HepG2 (cell line): ENCODE results near the gene CDK13. TPM values are rescaled to one million over a fixed set of nuclear protein-coding genes. Genes with fewer than 3 reads are reported as not detected.

ENCODE experiments used
- ATAC-seq: fragments of 200-7000 bp; cut with Tn5 transposase; 3 replicates; pipeline ENCODE4 v1.9.1; 2020; ENCODE audit warnings: mild to moderate bottlenecking, moderate library complexity
- BruUV-seq: library from RNA; stranded (reverse); fragments of 400-500 nt; replicated peaks from 2 replicates; lab custom pipeline; 2021; lab: Mats Ljungman, UMichigan
- CTCF ChIA-PET: fragments of 300-600 bp; formaldehyde crosslinking; extraction: SDS; loops from one replicate; lab custom pipeline; 2021; ENCODE audit warnings: low total read pairs, inconsistent platforms, low intra/inter-chr PET ratio; lab: Yijun Ruan, JAX
- POLR2A ChIA-PET: fragments of 350-600 bp; sonication (Branson Sonifier 250); formaldehyde crosslinking; loops from one replicate; lab custom pipeline; 2020; ENCODE audit warnings: antibody characterized with exemption, inconsistent platforms; lab: Yijun Ruan, JAX
- DNase-seq: peaks from one replicate; pipeline ENCODE4 v3.0.0-alpha.2; 2015; ENCODE audit warnings: low spot score
- FAIRE-seq: peaks from 3 replicates; lab custom pipeline; 2011; peaks lifted over from hg19 to GRCh38; lab: Jason Lieb, UNC
- H2AFZ ChIP-seq: one replicate; pipeline ENCODE4 v1.6.1; 2011; ENCODE audit warnings: low read length, inconsistent platforms
- H3K27ac ChIP-seq: fragments of 300-600 bp; 3 replicates; pipeline ENCODE4 v1.8.0; 2011; ENCODE audit warnings: mixed run types, mild to moderate bottlenecking, mixed read lengths, low read length, inconsistent platforms; ENCODE audit not compliant: insufficient read depth; ENCODE audit errors: extremely low read length
- H3K27me3 ChIP-seq, 2 experiments: fragments of 200-600 bp in 1 of 2; 2 replicates in 1 of 2; 3 replicates in 1 of 2; pipeline versions ENCODE4 v1.6.0 to v1.8.0; 2011; ENCODE audit warnings: low read length in 2 of 2, mild to moderate bottlenecking in 2 of 2, moderate library complexity in 2 of 2, inconsistent platforms in 1 of 2; ENCODE audit not compliant: insufficient read depth in 2 of 2, control insufficient read depth in 1 of 2
- H3K36me3 ChIP-seq, 2 experiments: fragments of 200-600 bp in 1 of 2; replicated peaks in 1 of 2; 2 replicates in 1 of 2; 3 replicates in 1 of 2; pipeline versions ENCODE4 v1.5.1 to v1.8.0; 2011; ENCODE audit warnings: low read length in 2 of 2, inconsistent platforms in 1 of 2; ENCODE audit not compliant: insufficient read depth in 2 of 2, control insufficient read depth in 1 of 2
- H3K4me1 ChIP-seq: 2 replicates; pipeline ENCODE4 v1.5.1; 2012; ENCODE audit warnings: low read length, inconsistent platforms; ENCODE audit not compliant: insufficient read depth
- H3K4me2 ChIP-seq: 2 replicates; pipeline ENCODE4 v1.6.0; 2011; ENCODE audit warnings: low read depth, low read length, inconsistent platforms
- H3K4me3 ChIP-seq, 3 experiments: fragments of 200-600 bp in 1 of 3; sonication (generic), shearing (Covaris generic) in 1 of 3; replicated peaks in 1 of 3; 2 replicates each; pipeline ENCODE4 v1.5.1; 2011 to 2016; ENCODE audit warnings: low read length in 3 of 3, inconsistent platforms in 2 of 3, low read depth in 2 of 3, mild to moderate bottlenecking in 2 of 3, control low read depth in 1 of 3, mixed read lengths in 1 of 3; ENCODE audit not compliant: insufficient read depth in 1 of 3
- H3K79me2 ChIP-seq: one replicate; pipeline ENCODE4 v1.6.1; 2011; ENCODE audit warnings: low read length, inconsistent platforms; ENCODE audit not compliant: insufficient read depth
- H3K9ac ChIP-seq: 2 replicates; pipeline ENCODE4 v1.6.0; 2011; ENCODE audit warnings: mild to moderate bottlenecking, low read depth, low read length, inconsistent platforms; ENCODE audit not compliant: insufficient read depth
- H3K9me3 ChIP-seq: 2 replicates; pipeline ENCODE4 v1.5.1; 2012; ENCODE audit warnings: mild to moderate bottlenecking, low read length
- H4K20me1 ChIP-seq: 2 replicates; pipeline ENCODE4 v1.6.0; 2011; ENCODE audit warnings: inconsistent platforms, mild to moderate bottlenecking, low read length, moderate library complexity; ENCODE audit not compliant: insufficient read depth
- GLI4 ChIP-seq: sonication (generic); formaldehyde crosslinking; IDR thresholded peaks from 2 replicates; pipeline ENCODE4 v1.5.1; 2020; ENCODE audit warnings: missing genetic modification reagents, mild to moderate bottlenecking, moderate library complexity, borderline replicate concordance
- GMEB1 ChIP-seq: sonication (generic); formaldehyde crosslinking; IDR thresholded peaks from 2 replicates; pipeline ENCODE4 v1.5.1; 2020; ENCODE audit warnings: missing genetic modification reagents, mild to moderate bottlenecking, borderline replicate concordance
- JDP2 ChIP-seq: sonication (generic); formaldehyde crosslinking; IDR thresholded peaks from 2 replicates; pipeline ENCODE4 v1.8.1; 2022; ENCODE audit warnings: missing genetic modification reagents, borderline replicate concordance
- NR2F6 ChIP-seq, 2 experiments: IDR thresholded peaks; 2 replicates each; pipeline ENCODE4 v1.6.1; 2016; ENCODE audit warnings: antibody characterized with exemption in 1 of 2, mild to moderate bottlenecking in 1 of 2
- NR3C1 ChIP-seq: sonication (generic); formaldehyde crosslinking; IDR thresholded peaks from 2 replicates; pipeline ENCODE4 v1.4.0; 2020; ENCODE audit warnings: missing genetic modification reagents
- RARA ChIP-seq: IDR thresholded peaks from 2 replicates; pipeline ENCODE4 v1.6.1; 2016; ENCODE audit warnings: missing genetic modification reagents, missing compliant biosample characterization
- SYNCRIP ChIP-seq: fragments of 200-400 bp; formaldehyde crosslinking; IDR thresholded peaks from 2 replicates; pipeline ENCODE4 v1.6.1; 2018; ENCODE audit warnings: mild to moderate bottlenecking, low read depth, low read length; ENCODE audit not compliant: insufficient read depth
- TAF15 ChIP-seq: fragments of 200-400 bp; formaldehyde crosslinking; IDR thresholded peaks from one replicate; pipeline ENCODE4 v1.6.1; 2018; ENCODE audit warnings: mild to moderate bottlenecking, low read depth, low read length; ENCODE audit not compliant: poor library complexity, severe bottlenecking
- TBL1XR1 ChIP-seq: fragments of 150-350 bp; IDR thresholded peaks from 2 replicates; pipeline ENCODE4 v1.6.1; 2014; ENCODE audit warnings: borderline replicate concordance, low read length; ENCODE audit not compliant: partially characterized antibody
- TEF ChIP-seq: sonication (generic); formaldehyde crosslinking; IDR thresholded peaks from 2 replicates; pipeline ENCODE4 v1.5.0; 2020; ENCODE audit warnings: missing genetic modification reagents
- TP53 ChIP-seq: sonication (generic); formaldehyde crosslinking; conservative IDR thresholded peaks from 2 replicates; pipeline ENCODE4 v1.4.0; 2020; ENCODE audit warnings: missing genetic modification reagents
- TSC22D2 ChIP-seq: sonication (generic); formaldehyde crosslinking; IDR thresholded peaks from 2 replicates; pipeline ENCODE4 v1.5.1; 2020; ENCODE audit warnings: missing genetic modification reagents, mild to moderate bottlenecking, borderline replicate concordance
- ZFP90 ChIP-seq: sonication (generic); formaldehyde crosslinking; IDR thresholded peaks from 2 replicates; pipeline ENCODE4 v1.8.0; 2022; ENCODE audit warnings: missing genetic modification reagents, mild to moderate bottlenecking, inconsistent platforms, borderline replicate concordance
- ZNF331 ChIP-seq: sonication (generic); formaldehyde crosslinking; IDR thresholded peaks from 2 replicates; pipeline ENCODE4 v1.4.0; 2020; ENCODE audit warnings: missing genetic modification reagents
- ZNF460 ChIP-seq: sonication (generic); formaldehyde crosslinking; IDR thresholded peaks from 2 replicates; pipeline ENCODE4 v1.5.1; 2020; ENCODE audit warnings: missing genetic modification reagents, mild to moderate bottlenecking, borderline replicate concordance
- ZNF770 ChIP-seq: sonication (generic); formaldehyde crosslinking; IDR thresholded peaks from 2 replicates; pipeline ENCODE4 v1.5.0; 2020; ENCODE audit warnings: mild to moderate bottlenecking, missing genetic modification reagents
- ZNF781 ChIP-seq: sonication (generic); formaldehyde crosslinking; IDR thresholded peaks from 2 replicates; pipeline ENCODE4 v1.5.1; 2020; ENCODE audit warnings: borderline replicate concordance, mild to moderate bottlenecking, missing genetic modification reagents; ENCODE audit errors: not compliant biosample characterization
- WGBS: methylation state at CpG from one replicate; pipeline ENCODE4 v1.1.6; 2017; ENCODE audit warnings: low lambda C conversion rate; 5-methylcytosine and 5-hydroxymethylcytosine counted together
- in situ Hi-C: cut with HindIII; loops from 2 replicates; pipeline ENCODE4 v1.10.0; 2017; ENCODE audit warnings: low pct_unique_long_range_greater_than_20kb; ENCODE audit not compliant: extremely low pct_ligation_motif_present
- intact Hi-C: fragments of 100-400 bp; cut with micrococcal nuclease; formaldehyde crosslinking; loops from one replicate; pipeline ENCODE4 v1.10.0; 2022; ENCODE audit not compliant: unreplicated experiment
- polyA plus RNA-seq, 8 experiments: library from polyadenylated mRNA; depleted of rRNA in 3 of 8; stranded (reverse) in 7 of 8; unstranded in 1 of 8; fragments of >200 nt; fragmentation: Illumina TruSeq in 4 of 8; extraction: Trizol in 4 of 8; gene quantifications; 2 replicates each; pipeline versions ENCODE4 v1.2.1 to v1.2.3, GENCODE V29; 2011 to 2016; ENCODE audit warnings: low read depth in 4 of 8, missing spikeins in 1 of 8, mixed read lengths in 1 of 8; ENCODE audit not compliant: insufficient read depth in 1 of 8
- total RNA-seq, 5 experiments: library from RNA; depleted of rRNA; stranded (reverse); fragments of >200 nt; fragmentation: Illumina TruSeq; extraction: Trizol; gene quantifications; 2 replicates each; pipeline ENCODE4 v1.2.3, GENCODE V29; 2016; ENCODE audit warnings: low read depth in 1 of 5
- TF ChIP-seq, protein P1 (sequence below): sonication (generic); formaldehyde crosslinking; conservative IDR thresholded peaks from 2 replicates; pipeline ENCODE4 v1.4.0; 2020; ENCODE audit warnings: missing genetic modification reagents

The CDK13 gene
- total and polyA plus RNA-seq, 2 of the 13 experiments (the other 11 are each of a cell fraction or from before 2014, with no cell fraction given), result 21.0 to 40.9 TPM

- H3K79me2 ChIP-seq, result no peaks in the 10 kb centered on the region
- 0 out of 2 replicates have a peak overlapping the region, but pooled peaks have one; percentile 11 for H3K4me2 ChIP-seq
- ATAC-seq (no peak), FAIRE-seq (no peak), DNase-seq (no peak)
- H3K4me3 ChIP-seq, result no peak overlapping the region
- H3K36me3 ChIP-seq, result no peaks in the 10 kb centered on the region
- H3K9ac ChIP-seq, result no peak overlapping the region
- ChIA-PET POLR2A (no interaction called here), CTCF (no interaction called here)
- peaks cover 45% of the 10 kb centered on the region for H3K4me1 ChIP-seq
- no peak overlapping the region for H3K27ac ChIP-seq
- 2% methylated on average over 3 of the region's 3 CpGs for WGBS
- H3K9me3 ChIP-seq, result no peaks in the 10 kb centered on the region
- in situ Hi-C loops, result no loop called here
- H2AFZ ChIP-seq, result no peak overlapping the region
- intact Hi-C loops, result no loop called here
- BruUV-seq, result no TSS peak
- no peaks in the 10 kb centered on the region for H3K27me3 ChIP-seq
- H4K20me1 ChIP-seq, result no peaks in the 10 kb centered on the region
- no peak for TF ChIP-seq ZFP90
- no peak for TF ChIP-seq ZNF781 (CRISPR knock-in tag)
- peak; percentile 51 for TF ChIP-seq NR2F6 (IDR thresholded peaks at IDR 0.05)
- peak; percentile 50 for TF ChIP-seq NR2F6 (CRISPR knock-in tag; IDR thresholded peaks at IDR 0.05)
- no peak for TF ChIP-seq TEF (CRISPR knock-in tag)
- no peak for TF ChIP-seq ZNF331
- peak; percentile 65; the same call in 1 of the 2 replicates for TF ChIP-seq RARA (CRISPR knock-in tag)
- no peak for TF ChIP-seq NR3C1 (CRISPR knock-in tag)
- TF ChIP-seq JDP2 (CRISPR knock-in tag), result no peak
- TF ChIP-seq TAF15, result no peak
- TF ChIP-seq, protein P1, sequence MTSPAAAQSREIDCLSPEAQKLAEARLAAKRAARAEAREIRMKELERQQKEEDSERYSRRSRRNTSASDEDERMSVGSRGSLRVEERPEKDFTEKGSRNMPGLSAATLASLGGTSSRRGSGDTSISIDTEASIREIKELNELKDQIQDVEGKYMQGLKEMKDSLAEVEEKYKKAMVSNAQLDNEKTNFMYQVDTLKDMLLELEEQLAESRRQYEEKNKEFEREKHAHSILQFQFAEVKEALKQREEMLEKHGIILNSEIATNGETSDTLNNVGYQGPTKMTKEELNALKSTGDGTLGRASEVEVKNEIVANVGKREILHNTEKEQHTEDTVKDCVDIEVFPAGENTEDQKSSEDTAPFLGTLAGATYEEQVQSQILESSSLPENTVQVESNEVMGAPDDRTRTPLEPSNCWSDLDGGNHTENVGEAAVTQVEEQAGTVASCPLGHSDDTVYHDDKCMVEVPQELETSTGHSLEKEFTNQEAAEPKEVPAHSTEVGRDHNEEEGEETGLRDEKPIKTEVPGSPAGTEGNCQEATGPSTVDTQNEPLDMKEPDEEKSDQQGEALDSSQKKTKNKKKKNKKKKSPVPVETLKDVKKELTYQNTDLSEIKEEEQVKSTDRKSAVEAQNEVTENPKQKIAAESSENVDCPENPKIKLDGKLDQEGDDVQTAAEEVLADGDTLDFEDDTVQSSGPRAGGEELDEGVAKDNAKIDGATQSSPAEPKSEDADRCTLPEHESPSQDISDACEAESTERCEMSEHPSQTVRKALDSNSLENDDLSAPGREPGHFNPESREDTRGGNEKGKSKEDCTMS (CRISPR knock-in tag), result no peak
- TF ChIP-seq GMEB1, result no peak
- no peak for TF ChIP-seq TP53 (CRISPR knock-in tag)
- peak; percentile 73 for TF ChIP-seq ZNF460 (CRISPR knock-in tag)
- no peak for TF ChIP-seq TBL1XR1
- peak; percentile 37; the same call in 1 of the 2 replicates for TF ChIP-seq ZNF770 (CRISPR knock-in tag)
- TF ChIP-seq GLI4 (CRISPR knock-in tag), result no peak
- TF ChIP-seq TSC22D2 (CRISPR knock-in tag), result no peak
- no peak for TF ChIP-seq SYNCRIP
These were observed 27.5 kb upstream of the CDK13 start for GRCh38 chr7:39922580-39922979.
